ENCODE results near the gene MUC6.

Gene MUC6

GRCh38 chr11:970319-970871 lies 66.1 kb downstream of the MUC6 start:
- no peak for DNase-seq (ENCODE audit: extremely low read depth in 1 of 2, low read depth in 1 of 2)

- no peak for DNase-seq (ENCODE audit: extremely low read depth in 1 of 2, low read depth in 1 of 2)
Observed at GRCh38 chr11:969651-970205, 66.8 kb downstream of the MUC6 start.

GRCh38 chr11:968822-969221 lies 67.7 kb downstream of the MUC6 start:
- DNase-seq (ENCODE audit: extremely low read depth in 1 of 2, low read depth in 1 of 2): no peak

GRCh38 chr11:967995-968751 lies 68.3 kb downstream of the MUC6 start:
- DNase-seq (ENCODE audit: extremely low read depth in 1 of 2, low read depth in 1 of 2): no peak

- no peak for DNase-seq (ENCODE audit: extremely low read depth in 1 of 2, low read depth in 1 of 2)
Observed at GRCh38 chr11:965206-965775, 71.2 kb downstream of the MUC6 start.

GRCh38 chr11:963852-964251 lies 72.7 kb downstream of the MUC6 start:
- no peak for DNase-seq (ENCODE audit: extremely low read depth in 1 of 2, low read depth in 1 of 2)

All from activated CD8-positive, alpha-beta memory T cell treated with anti-CD3 and anti-CD28 coated beads for 1 hour (primary cell).